DND-41 (cell line): ENCODE measurements around the gene VIPR1.

Source experiments
- CTCF ChIP-seq: IDR thresholded peaks from 2 replicates; pipeline ENCODE4 v1.5.1; 2012; ENCODE audit warnings: borderline replicate concordance, low read length, moderate library complexity, mild to moderate bottlenecking; ENCODE audit not compliant: poor library complexity, severe bottlenecking; ENCODE audit errors: extremely low read depth
- EZH2 ChIP-seq: IDR thresholded peaks from 3 replicates; pipeline ENCODE4 v1.6.1; 2012; ENCODE audit warnings: borderline replicate concordance, low read depth, mild to moderate bottlenecking, moderate library complexity, low read length, inconsistent platforms; ENCODE audit not compliant: severe bottlenecking

GRCh38 chr3:42529468-42529867 lies 27.0 kb downstream of the VIPR1 start:
- TF ChIP-seq CTCF = no peak
- TF ChIP-seq EZH2 = no peak
